GM21367 (cell line): ENCODE data around the gene ARL17A.
"Not testable (repeated sequence)": the region's sequence is repeated elsewhere in the genome, so short reads cannot be mapped to it uniquely, and the experiment has no call there.

Source experiments
- ATAC-seq: cut with Tn5 transposase; IDR thresholded peaks from one replicate; pipeline ENCODE4 v1.9.1; 2021; ENCODE audit not compliant: unreplicated experiment

Gene ARL17A

GRCh38 chr17:46559155-46559554 is 20.3 kb downstream of the ARL17A start:
- ATAC-seq, result not testable (repeated sequence)

GRCh38 chr17:46548607-46549006 is 30.9 kb downstream of the ARL17A start:
- not testable (repeated sequence) for ATAC-seq

GRCh38 chr17:46534716-46535115 is 44.8 kb downstream of the ARL17A start:
- not testable (repeated sequence) for ATAC-seq

GRCh38 chr17:46512168-46512567 is 67.3 kb downstream of the ARL17A start, which contains the start of gene LRRC37A2:
TSS of gene LRRC37A2 (plus strand) at chr17:46512468. CDS start at chr17:46512713, 245 bp downstream.
- ATAC-seq, result not testable (repeated sequence)

GRCh38 chr17:46505896-46506295 is 73.6 kb downstream of the ARL17A start:
- not testable (repeated sequence) for ATAC-seq

GRCh38 chr17:46499437-46500139 is 79.9 kb downstream of the ARL17A start:
- ATAC-seq, result not testable (repeated sequence)

GRCh38 chr17:46492021-46492420 is 87.5 kb downstream of the ARL17A start:
- ATAC-seq, result not testable (repeated sequence)

- not testable (repeated sequence) for ATAC-seq
Measured at GRCh38 chr17:46481310-46481709, 98.2 kb downstream of the ARL17A start.

- not testable (repeated sequence) for ATAC-seq
Measured at GRCh38 chr17:46478823-46479222, 100.7 kb downstream of the ARL17A start.

- not testable (repeated sequence) for ATAC-seq
Measured at GRCh38 chr17:46475583-46475982, 103.9 kb downstream of the ARL17A start.

GRCh38 chr17:46474489-46474888 is 105.0 kb downstream of the ARL17A start:
- ATAC-seq, result not testable (repeated sequence)

- ATAC-seq, result not testable (repeated sequence)
Measured at GRCh38 chr17:46467618-46468017, 111.9 kb downstream of the ARL17A start.
